ENCODE results near the gene OR5D13. TPM values are rescaled to one million over a fixed set of nuclear protein-coding genes. Genes with fewer than 3 reads are reported as not detected.

Gene OR5D13
- total and polyA plus RNA-seq, 7 experiments from 2014 or later = not detected

GRCh38 chr11:55811067-55811466, 37.8 kb downstream of the OR5D13 start, which contains the start of gene OR5L1:
Gene OR5L1 (plus strand): TSS chr11:55811367. CDS start chr11:55811467, 100 bp downstream.
- Mint-ChIP-seq H3K9me3 (peaks cover 4 to 33% (median 13%) of the 10 kb centered on the region in 11 donors), H3K27ac (no peak within 1 kb of the TSS)
- CTCF ChIA-PET = no interaction called here

GRCh38 chr11:55819330-55819729, 46.1 kb downstream of the OR5D13 start, which contains the start of gene OR5D18:
Gene OR5D18 (plus strand): TSS chr11:55819630. CDS start chr11:55819630, 0 bp downstream.
- H3K36me3 Mint-ChIP-seq = no peaks in the 10 kb centered on the region
- DNase-seq (no peak), ATAC-seq (no peak)
- peaks cover 4 to 27% (median 11%) of the 10 kb centered on the region in 11 donors for H3K9me3 Mint-ChIP-seq
- intact Hi-C loops (cut with micrococcal nuclease) = no loop called here
- H3K27ac ChIP-seq (ENCODE audit: low read depth, low read length) = no peak within 1 kb of the TSS
- H3K4me3 ChIP-seq (ENCODE audit: low read length) = no peak within 1 kb of the TSS
- H3K27me3 Mint-ChIP-seq = no peaks in the 10 kb centered on the region
- H3K36me3 ChIP-seq (ENCODE audit: control insufficient read depth in 2 of 3, insufficient read depth in 3 of 3, low read length in 3 of 3) = no peaks in the 10 kb centered on the region
- ChIA-PET CTCF (no interaction called here), POLR2A (no interaction called here)
- H3K4me1 Mint-ChIP-seq = no peaks in the 10 kb centered on the region
- H3K4me3 Mint-ChIP-seq = no peak within 1 kb of the TSS
- H3K27me3 ChIP-seq (ENCODE audit: control insufficient read depth in 2 of 2, insufficient read depth in 2 of 2, low read length in 2 of 2) = no peaks in the 10 kb centered on the region
- no peaks in the 10 kb centered on the region for H3K9me3 ChIP-seq (ENCODE audit: control insufficient read depth in 2 of 3, low read length in 3 of 3)
- no peak within 1 kb of the TSS for H3K27ac Mint-ChIP-seq
- no peaks in the 10 kb centered on the region for H3K4me1 ChIP-seq (ENCODE audit: control insufficient read depth in 2 of 2, insufficient read depth in 2 of 2, low read length in 2 of 2)

More at GRCh38 chr11:55811067-55811466, 37.8 kb downstream of the OR5D13 start, which contains the start of gene OR5L1:
- H3K27me3 Mint-ChIP-seq = no peaks in the 10 kb centered on the region
- H3K4me3 Mint-ChIP-seq = no peak within 1 kb of the TSS
- POLR2A ChIA-PET = no interaction called here
- no peaks in the 10 kb centered on the region for H3K27me3 ChIP-seq (ENCODE audit: control insufficient read depth in 2 of 2, insufficient read depth in 2 of 2, low read length in 2 of 2)
- DNase-seq (no peak), ATAC-seq (no peak)
- peaks cover 0 to 2% (median 0%) of the 10 kb centered on the region in 7 donors for H3K4me1 Mint-ChIP-seq
- H3K27ac ChIP-seq (ENCODE audit: low read depth, low read length) = no peak within 1 kb of the TSS
- no peaks in the 10 kb centered on the region for H3K4me1 ChIP-seq (ENCODE audit: control insufficient read depth in 2 of 2, insufficient read depth in 2 of 2, low read length in 2 of 2)
- peaks cover 0 to 6% (median 0%) of the 10 kb centered on the region in 5 donors for H3K36me3 Mint-ChIP-seq
- intact Hi-C loops (cut with micrococcal nuclease) = no loop called here
- no peaks in the 10 kb centered on the region for H3K36me3 ChIP-seq (ENCODE audit: control insufficient read depth in 2 of 3, insufficient read depth in 3 of 3, low read length in 3 of 3)
- no peak within 1 kb of the TSS for H3K4me3 ChIP-seq (ENCODE audit: low read length)
- H3K9me3 ChIP-seq (ENCODE audit: control insufficient read depth in 2 of 3, low read length in 3 of 3) = no peaks in the 10 kb centered on the region

Other genes with a start within 250 kb of the OR5D13 start
- not detected for gene OR4C15, start 219.0 kb upstream of the OR5D13 start, total RNA-seq
- gene OR4C15, start 219.0 kb upstream of the OR5D13 start, polyA plus RNA-seq = not detected
- not detected for gene OR4C16, start 201.3 kb upstream of the OR5D13 start, total RNA-seq
- not detected for gene OR4C16, start 201.3 kb upstream of the OR5D13 start, polyA plus RNA-seq
- gene OR4C11, start 165.8 kb upstream of the OR5D13 start, total RNA-seq = not detected
- gene OR4C11, start 165.8 kb upstream of the OR5D13 start, polyA plus RNA-seq = not detected
- not detected for gene OR4P4, start 138.3 kb upstream of the OR5D13 start, total RNA-seq
- gene OR4P4, start 138.3 kb upstream of the OR5D13 start, polyA plus RNA-seq = not detected
- not detected for gene OR4S2, start 125.1 kb upstream of the OR5D13 start, total RNA-seq
- not detected for gene OR4S2, start 125.1 kb upstream of the OR5D13 start, polyA plus RNA-seq
- gene OR4C6, start 111.2 kb upstream of the OR5D13 start, total RNA-seq = not detected
- not detected for gene OR4C6, start 111.2 kb upstream of the OR5D13 start, polyA plus RNA-seq
- gene OR5D14, start 22.1 kb downstream of the OR5D13 start, total RNA-seq = not detected
- gene OR5D14, start 22.1 kb downstream of the OR5D13 start, polyA plus RNA-seq = not detected
- gene OR5L1, start 37.9 kb downstream of the OR5D13 start, total RNA-seq = not detected
- not detected for gene OR5L1, start 37.9 kb downstream of the OR5D13 start, polyA plus RNA-seq
- not detected for gene OR5D18, start 46.2 kb downstream of the OR5D13 start, total RNA-seq
- not detected for gene OR5D18, start 46.2 kb downstream of the OR5D13 start, polyA plus RNA-seq
- gene OR5L2, start 53.8 kb downstream of the OR5D13 start, total RNA-seq = not detected
- gene OR5L2, start 53.8 kb downstream of the OR5D13 start, polyA plus RNA-seq = not detected
- gene OR5D16, start 65.3 kb downstream of the OR5D13 start, total RNA-seq = not detected
- gene OR5D16, start 65.3 kb downstream of the OR5D13 start, polyA plus RNA-seq = not detected
- under 1 TPM in 2 of 5 experiments, not detected in 3; 0.29 to 0.32 TPM for gene TRIM51, start 109.9 kb downstream of the OR5D13 start, total RNA-seq
- gene TRIM51, start 109.9 kb downstream of the OR5D13 start, polyA plus RNA-seq = not detected
- gene OR5W2, start 141.1 kb downstream of the OR5D13 start, total RNA-seq = not detected
- not detected for gene OR5W2, start 141.1 kb downstream of the OR5D13 start, polyA plus RNA-seq
- not detected for gene OR5I1, start 163.0 kb downstream of the OR5D13 start, total RNA-seq
- gene OR5I1, start 163.0 kb downstream of the OR5D13 start, polyA plus RNA-seq = not detected
- gene OR10AG1, start 196.5 kb downstream of the OR5D13 start, total RNA-seq = not detected
- not detected for gene OR10AG1, start 196.5 kb downstream of the OR5D13 start, polyA plus RNA-seq
- not detected for gene OR5F1, start 221.2 kb downstream of the OR5D13 start, total RNA-seq
- not detected for gene OR5F1, start 221.2 kb downstream of the OR5D13 start, polyA plus RNA-seq

All from naive thymus-derived CD4-positive, alpha-beta T cell (primary cell).